Mesenchymal stem cell (in vitro differentiated cells and primary cell): Measurements from ENCODE around the gene AREG.
A peak's percentile ranks its signal among the peaks of the same experiment; 100 is the strongest.

Experiments used
- DNase-seq: peaks from one replicate; pipeline ENCODE4 v3.0.0-alpha.2; 2013
- H2AFZ ChIP-seq: one replicate; pipeline ENCODE4 v1.6.1; 2013; ENCODE audit warnings: low read depth, mild to moderate bottlenecking, control low read depth, inconsistent platforms, low read length, moderate library complexity
- H2AK5ac ChIP-seq: 2 replicates; pipeline ENCODE4 v1.6.1; 2013; ENCODE audit warnings: low read length, moderate library complexity, mild to moderate bottlenecking, inconsistent platforms; ENCODE audit not compliant: severe bottlenecking
- H2BK120ac ChIP-seq: one replicate; pipeline ENCODE4 v1.6.1; 2013; ENCODE audit warnings: low read depth, mild to moderate bottlenecking, inconsistent platforms, low read length, moderate library complexity
- H2BK12ac ChIP-seq, 2 experiments: one replicate each; pipeline ENCODE4 v1.6.1; 2013; ENCODE audit warnings: inconsistent platforms in 2 of 2, low read length in 2 of 2, mild to moderate bottlenecking in 2 of 2, moderate library complexity in 2 of 2, control low read depth in 1 of 2
- H2BK15ac ChIP-seq: one replicate; pipeline ENCODE4 v1.6.1; 2013; ENCODE audit warnings: mild to moderate bottlenecking, low read depth, inconsistent platforms; ENCODE audit not compliant: poor library complexity, severe bottlenecking
- H2BK5ac ChIP-seq: 2 replicates; pipeline ENCODE4 v1.6.1; 2013; ENCODE audit warnings: low read depth, mild to moderate bottlenecking, low read length, control low read depth, inconsistent platforms; ENCODE audit not compliant: poor library complexity, severe bottlenecking
- H3K14ac ChIP-seq, 2 experiments: one replicate each; pipeline ENCODE4 v1.6.1; 2013; ENCODE audit warnings: inconsistent platforms in 2 of 2, low read length in 2 of 2, control low read depth in 1 of 2, mild to moderate bottlenecking in 1 of 2, moderate library complexity in 1 of 2
- H3K18ac ChIP-seq, 2 experiments: one replicate each; pipeline ENCODE4 v1.6.1; 2013; ENCODE audit warnings: inconsistent platforms in 2 of 2, low read length in 2 of 2, control low read depth in 1 of 2, low read depth in 1 of 2, mild to moderate bottlenecking in 1 of 2
- H3K23ac ChIP-seq, 2 experiments: one replicate each; pipeline ENCODE4 v1.6.1; 2013; ENCODE audit warnings: inconsistent platforms in 2 of 2, low read length in 2 of 2, mild to moderate bottlenecking in 2 of 2, moderate library complexity in 2 of 2, control low read depth in 1 of 2
- H3K27ac ChIP-seq: 2 replicates; pipeline ENCODE4 v1.5.1; 2013; ENCODE audit warnings: mild to moderate bottlenecking, moderate library complexity, low read length, control low read depth, inconsistent platforms; ENCODE audit not compliant: poor library complexity, severe bottlenecking
- H3K27me3 ChIP-seq, 2 experiments: 2 replicates each; pipeline versions ENCODE4 v1.6.1 to v1.7.0; 2013; ENCODE audit warnings: low read length in 2 of 2, mild to moderate bottlenecking in 2 of 2, moderate library complexity in 2 of 2, control low read depth in 1 of 2, inconsistent platforms in 1 of 2; ENCODE audit not compliant: control insufficient read depth in 1 of 2, insufficient read depth in 1 of 2
- H3K36me3 ChIP-seq, 2 experiments: 2 replicates each; pipeline versions ENCODE4 v1.6.1 to v1.7.0; 2013; ENCODE audit warnings: low read length in 2 of 2, control low read depth in 1 of 2, inconsistent platforms in 1 of 2, low read depth in 1 of 2, mild to moderate bottlenecking in 1 of 2; ENCODE audit not compliant: insufficient read depth in 2 of 2, control insufficient read depth in 1 of 2
- H3K4ac ChIP-seq, 2 experiments: one replicate each; pipeline ENCODE4 v1.6.1; 2013; ENCODE audit warnings: inconsistent platforms in 2 of 2, low read length in 2 of 2, mild to moderate bottlenecking in 2 of 2, moderate library complexity in 2 of 2, control low read depth in 1 of 2, low read depth in 1 of 2
- H3K4me1 ChIP-seq: 2 replicates; pipeline ENCODE4 v1.6.1; 2013; ENCODE audit warnings: low read depth, low read length, control low read depth; ENCODE audit not compliant: control insufficient read depth, insufficient read depth
- H3K4me2 ChIP-seq: 2 replicates; pipeline ENCODE4 v1.6.1; 2013; ENCODE audit warnings: low read length, mild to moderate bottlenecking, inconsistent platforms; ENCODE audit not compliant: poor library complexity, severe bottlenecking
- H3K4me3 ChIP-seq, 2 experiments: 2 replicates each; pipeline versions ENCODE4 v1.5.1 to v1.7.0; 2013; ENCODE audit warnings: low read length in 2 of 2, mild to moderate bottlenecking in 2 of 2, control low read depth in 1 of 2, low read depth in 1 of 2; ENCODE audit not compliant: insufficient read depth in 1 of 2
- H3K79me1 ChIP-seq: replicated peaks from 2 replicates; pipeline ENCODE4 v1.6.1; 2013; ENCODE audit warnings: mild to moderate bottlenecking, control low read depth, low read length, inconsistent platforms; ENCODE audit not compliant: poor library complexity, severe bottlenecking
- H3K9ac ChIP-seq: 2 replicates; pipeline ENCODE4 v1.7.0; 2013; ENCODE audit warnings: mild to moderate bottlenecking, low read length, moderate library complexity
- H3K9me3 ChIP-seq: 2 replicates; pipeline ENCODE4 v1.7.0; 2013; ENCODE audit warnings: mild to moderate bottlenecking, low read length; ENCODE audit not compliant: control insufficient read depth
- H4K8ac ChIP-seq: one replicate; pipeline ENCODE4 v1.6.1; 2013; ENCODE audit warnings: inconsistent platforms, mild to moderate bottlenecking, low read length, moderate library complexity
- H4K91ac ChIP-seq: one replicate; pipeline ENCODE4 v1.6.1; 2013; ENCODE audit warnings: mild to moderate bottlenecking, low read length, inconsistent platforms
- WGBS: methylation state at CpG from one replicate; pipeline ENCODE4 v1.1.7; 2013; ENCODE audit warnings: mixed read lengths; 5-methylcytosine and 5-hydroxymethylcytosine counted together

AREG gene

DNA sequence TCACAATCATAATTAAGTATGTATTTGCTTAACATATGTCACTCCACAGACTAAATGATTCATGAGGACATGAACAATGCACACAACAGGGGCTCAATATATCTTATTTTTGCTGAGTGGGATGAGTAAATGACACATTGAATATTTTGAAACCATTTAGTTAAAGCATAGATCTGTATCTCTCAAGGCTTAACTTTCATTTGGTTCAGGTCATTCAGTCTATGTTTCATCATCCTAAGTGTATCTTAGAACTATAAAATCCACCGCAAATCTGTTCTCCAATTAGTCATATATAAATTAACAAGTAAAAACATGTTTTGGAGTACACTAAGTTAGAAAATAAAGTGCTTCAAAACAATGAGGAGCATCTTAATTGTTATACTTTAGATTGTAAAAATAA is 45.8 kb downstream of the AREG start:
- Histone ChIP-seq H3K79me1 (no peaks in the 10 kb centered on the region), H3K18ac (no peak overlapping the region), H4K8ac (no peak overlapping the region)

DNA sequence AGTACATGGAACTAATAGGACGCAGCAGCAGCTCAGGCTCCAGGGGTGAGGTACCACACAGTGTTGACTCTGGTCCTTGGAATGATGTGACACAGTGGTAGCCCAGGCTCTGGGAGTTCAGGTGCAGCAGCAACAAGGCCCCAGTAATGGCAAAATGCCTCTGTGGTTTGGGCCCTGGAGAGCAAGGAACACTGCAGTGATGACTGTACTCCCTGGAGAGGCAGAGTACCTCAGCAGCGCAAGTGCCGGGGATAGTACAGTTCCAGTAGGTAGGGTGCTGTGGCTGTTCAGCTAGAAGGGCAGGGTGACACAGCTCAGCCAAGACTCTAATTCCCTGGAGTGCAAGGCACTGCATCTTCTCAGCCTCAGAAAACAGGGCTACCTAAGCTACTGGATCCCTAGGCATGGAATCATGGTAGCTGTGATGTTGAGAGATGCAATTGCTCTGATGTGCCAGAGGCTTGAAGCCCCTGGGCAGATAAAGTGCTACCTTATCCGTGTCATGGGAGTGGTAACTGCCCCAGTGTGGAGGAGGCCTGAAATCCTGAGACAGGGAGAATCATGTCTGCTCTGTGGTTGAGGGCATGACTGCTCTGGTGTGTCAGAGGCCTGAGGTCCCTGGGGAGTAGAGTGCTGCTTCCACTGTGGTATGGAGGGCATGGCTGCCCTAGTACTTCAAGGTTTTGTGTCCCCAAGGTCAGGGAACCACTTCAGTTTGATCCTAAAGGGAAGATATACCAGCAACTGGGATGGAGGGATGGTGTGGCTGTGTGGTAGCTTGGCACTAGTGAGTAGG is 55.2 kb downstream of the AREG start:
- Histone ChIP-seq H3K23ac (peak overlapping the region in 1 of 2 experiments; percentile 83), H3K4me1 (peaks cover 8% of the 10 kb centered on the region), H2BK12ac (peak overlapping the region; percentile 12 to 59), H3K14ac (peak overlapping the region in 1 of 2 experiments; percentile 80), H2BK5ac (no peak overlapping the region), H3K18ac (peak overlapping the region; percentile 62 to 85), H3K9ac (no peak overlapping the region), H3K27ac (no peak overlapping the region), H3K27me3 (no peaks in the 10 kb centered on the region), H3K4ac (peak overlapping the region in 1 of 2 experiments; percentile 22), H2AFZ (no peak overlapping the region), H3K36me3 (no peaks in the 10 kb centered on the region), H4K91ac (peak overlapping the region; percentile 2), H2AK5ac (no peak overlapping the region), H2BK120ac (no peak overlapping the region), H4K8ac (no peak overlapping the region), H3K79me1 (no peaks in the 10 kb centered on the region), H3K9me3 (no peaks in the 10 kb centered on the region), H2BK15ac (no peak overlapping the region), H3K4me2 (no peak overlapping the region), H3K4me3 (no peak overlapping the region)
- 93% methylated on average over 4 of the region's 4 CpGs for WGBS
- peak; percentile 50 for DNase-seq

More for the DNA sequence above, 45.8 kb downstream of the AREG start:
- Histone ChIP-seq H2BK120ac (no peak overlapping the region), H2BK12ac (no peak overlapping the region), H3K14ac (no peak overlapping the region), H2BK15ac (no peak overlapping the region), H2AFZ (no peak overlapping the region), H3K9me3 (no peaks in the 10 kb centered on the region), H3K27ac (no peak overlapping the region), H3K4me1 (no peaks in the 10 kb centered on the region), H3K27me3 (no peaks in the 10 kb centered on the region), H4K91ac (no peak overlapping the region), H2BK5ac (no peak overlapping the region), H3K9ac (no peak overlapping the region), H3K23ac (no peak overlapping the region), H2AK5ac (no peak overlapping the region), H3K4me2 (no peak overlapping the region), H3K4ac (no peak overlapping the region), H3K36me3 (no peaks in the 10 kb centered on the region), H3K4me3 (no peak overlapping the region)
- no CpG with 5 or more reads among the region's 1 CpG for WGBS
- no peak for DNase-seq

- peak overlapping the region; percentile 3 for H3K9ac ChIP-seq
- no peak overlapping the region for H4K8ac ChIP-seq
- no peak overlapping the region for H2AK5ac ChIP-seq
- H3K23ac ChIP-seq, result no peak overlapping the region
- H2AFZ ChIP-seq, result no peak overlapping the region
- H2BK12ac ChIP-seq, result no peak overlapping the region
- H4K91ac ChIP-seq, result no peak overlapping the region
- WGBS, result no CpG with 5 or more reads among the region's 1 CpG
- H3K4me3 ChIP-seq, result no peak overlapping the region
- no peaks in the 10 kb centered on the region for H3K36me3 ChIP-seq
- H3K27me3 ChIP-seq, result no peaks in the 10 kb centered on the region
- no peak overlapping the region for H2BK15ac ChIP-seq
- peak; percentile 88 for DNase-seq
- H3K4me1 ChIP-seq, result peaks cover 14% of the 10 kb centered on the region
- no peaks in the 10 kb centered on the region for H3K79me1 ChIP-seq
- H3K4ac ChIP-seq, result no peak overlapping the region
- no peak overlapping the region for H2BK120ac ChIP-seq
- no peak overlapping the region for H3K14ac ChIP-seq
- H3K4me2 ChIP-seq, result no peak overlapping the region
- no peak overlapping the region for H2BK5ac ChIP-seq
- H3K27ac ChIP-seq, result no peak overlapping the region
- no peak overlapping the region for H3K18ac ChIP-seq
- no peaks in the 10 kb centered on the region for H3K9me3 ChIP-seq
Measured at GRCh38 chr4:74501579-74501978, 56.6 kb downstream of the AREG start.

GRCh38 chr4:74503580-74503979 is 58.6 kb downstream of the AREG start:
- Histone ChIP-seq H3K27me3 (no peaks in the 10 kb centered on the region), H2BK12ac (peak overlapping the region; percentile 87 to 98), H3K18ac (peak overlapping the region; percentile 28 to 90), H3K14ac (no peak overlapping the region), H3K9me3 (no peaks in the 10 kb centered on the region), H3K23ac (no peak overlapping the region), H3K4ac (peak overlapping the region; percentile 24 to 61), H3K4me2 (no peak overlapping the region), H3K4me3 (no peak overlapping the region), H2BK5ac (no peak overlapping the region), H4K91ac (peak overlapping the region; percentile 77), H3K4me1 (peaks cover 14% of the 10 kb centered on the region), H4K8ac (peak overlapping the region; percentile 62), H2BK15ac (peak overlapping the region; percentile 62), H2BK120ac (peak overlapping the region; percentile 88), H2AFZ (no peak overlapping the region), H3K9ac (no peak overlapping the region), H3K36me3 (no peaks in the 10 kb centered on the region), H3K27ac (peak overlapping the region; percentile 10), H2AK5ac (peak overlapping the region; percentile 84), H3K79me1 (no peaks in the 10 kb centered on the region)
- 40% methylated on average over 1 of the region's 2 CpGs for WGBS
- peak; percentile 76 for DNase-seq
